Ascending aorta (tissue), 2 donors: ENCODE data around the gene ARSJ. TPM values are rescaled to one million over a fixed set of nuclear protein-coding genes. Genes with fewer than 3 reads are reported as not detected.
"Not testable (repeated sequence)": the region's sequence is repeated elsewhere in the genome, so short reads cannot be mapped to it uniquely, and the experiment has no call there.

Source experiments
- DNase-seq, 2 donors: peaks; one replicate each; pipeline ENCODE4 v3.0.0-alpha.2; 2019; ENCODE audit warnings: low spot score in 2 of 2
- H3K27ac ChIP-seq, 2 donors: fragments of 200-600 bp; sonication (generic); one replicate each; pipeline ENCODE4 v1.5.1; 2016 to 2017; ENCODE audit warnings: mild to moderate bottlenecking in 1 of 2
- H3K27me3 ChIP-seq: fragments of 200-600 bp; sonication (generic); one replicate; pipeline ENCODE4 v1.5.1; 2017
- H3K36me3 ChIP-seq, 2 donors: fragments of 200-600 bp; sonication (generic); one replicate each; pipeline ENCODE4 v1.5.1; 2016
- H3K4me1 ChIP-seq, 2 donors: fragments of 200-600 bp; sonication (generic); one replicate each; pipeline ENCODE4 v1.5.1; 2016 to 2017; ENCODE audit warnings: mild to moderate bottlenecking in 1 of 2
- H3K4me3 ChIP-seq, 2 donors: fragments of 200-600 bp; sonication (generic); one replicate each; pipeline ENCODE4 v1.5.1; 2016 to 2017; ENCODE audit warnings: mild to moderate bottlenecking in 1 of 2
- H3K9me3 ChIP-seq, 2 donors: fragments of 200-600 bp; sonication (generic); one replicate each; pipeline ENCODE4 v1.5.1; 2016
- intact Hi-C: fragments of 100-400 bp; cut with DNase I; formaldehyde crosslinking; loops from one replicate; pipeline ENCODE4 v1.15.1; 2023
- total RNA-seq: library from RNA; depleted of rRNA; stranded (reverse); fragments of >200 nt; gene quantifications from one replicate; pipeline ENCODE4 v1.1.0, GENCODE V29; 2016
- TF ChIP-seq, protein P1 (sequence below), 3 experiments: fragments of 200-600 bp in 2 of 3; fragments of 450-650 bp in 1 of 3; sonication (generic) in 2 of 3; IDR thresholded peaks; one replicate each; pipeline ENCODE4 v1.5.1; 2016 to 2019; ENCODE audit warnings: antibody characterized with exemption in 3 of 3, mild to moderate bottlenecking in 1 of 3, moderate library complexity in 1 of 3

The ARSJ gene
- total RNA-seq, 1 donor from 2014 or later: 14.6 TPM

DNA sequence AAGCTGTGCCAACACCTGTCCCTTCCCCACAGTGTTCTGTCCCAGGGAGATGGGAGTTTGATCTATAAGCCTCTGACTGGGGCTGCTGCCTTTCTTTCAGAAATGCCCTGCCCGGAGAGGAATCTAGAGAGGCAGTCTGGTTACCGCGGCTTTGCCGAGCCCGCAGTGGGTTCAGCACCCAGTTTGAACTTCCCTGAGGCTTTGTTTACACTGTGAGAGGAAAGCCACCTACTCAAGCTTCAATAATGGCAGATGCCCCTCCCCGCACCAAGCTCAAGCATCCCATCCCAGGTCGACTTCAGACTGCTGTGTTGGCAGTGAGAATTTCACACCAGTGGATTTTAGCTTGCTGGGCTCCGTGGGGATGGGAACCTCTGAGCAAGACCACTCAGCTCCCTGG is 33.3 kb upstream of the ARSJ start:
- H3K9me3 ChIP-seq: no peaks in the 10 kb centered on the region
- TF ChIP-seq, protein P1, sequence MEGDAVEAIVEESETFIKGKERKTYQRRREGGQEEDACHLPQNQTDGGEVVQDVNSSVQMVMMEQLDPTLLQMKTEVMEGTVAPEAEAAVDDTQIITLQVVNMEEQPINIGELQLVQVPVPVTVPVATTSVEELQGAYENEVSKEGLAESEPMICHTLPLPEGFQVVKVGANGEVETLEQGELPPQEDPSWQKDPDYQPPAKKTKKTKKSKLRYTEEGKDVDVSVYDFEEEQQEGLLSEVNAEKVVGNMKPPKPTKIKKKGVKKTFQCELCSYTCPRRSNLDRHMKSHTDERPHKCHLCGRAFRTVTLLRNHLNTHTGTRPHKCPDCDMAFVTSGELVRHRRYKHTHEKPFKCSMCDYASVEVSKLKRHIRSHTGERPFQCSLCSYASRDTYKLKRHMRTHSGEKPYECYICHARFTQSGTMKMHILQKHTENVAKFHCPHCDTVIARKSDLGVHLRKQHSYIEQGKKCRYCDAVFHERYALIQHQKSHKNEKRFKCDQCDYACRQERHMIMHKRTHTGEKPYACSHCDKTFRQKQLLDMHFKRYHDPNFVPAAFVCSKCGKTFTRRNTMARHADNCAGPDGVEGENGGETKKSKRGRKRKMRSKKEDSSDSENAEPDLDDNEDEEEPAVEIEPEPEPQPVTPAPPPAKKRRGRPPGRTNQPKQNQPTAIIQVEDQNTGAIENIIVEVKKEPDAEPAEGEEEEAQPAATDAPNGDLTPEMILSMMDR (IDR thresholded peaks at IDR 0.05): no peak
- H3K27me3 ChIP-seq: no peaks in the 10 kb centered on the region
- H3K4me3 ChIP-seq: no peak overlapping the region
- no peaks in the 10 kb centered on the region for H3K36me3 ChIP-seq
- no peaks in the 10 kb centered on the region for H3K4me1 ChIP-seq
- intact Hi-C loops: no loop called here
- DNase-seq: no peak
- no peak overlapping the region for H3K27ac ChIP-seq

DNA sequence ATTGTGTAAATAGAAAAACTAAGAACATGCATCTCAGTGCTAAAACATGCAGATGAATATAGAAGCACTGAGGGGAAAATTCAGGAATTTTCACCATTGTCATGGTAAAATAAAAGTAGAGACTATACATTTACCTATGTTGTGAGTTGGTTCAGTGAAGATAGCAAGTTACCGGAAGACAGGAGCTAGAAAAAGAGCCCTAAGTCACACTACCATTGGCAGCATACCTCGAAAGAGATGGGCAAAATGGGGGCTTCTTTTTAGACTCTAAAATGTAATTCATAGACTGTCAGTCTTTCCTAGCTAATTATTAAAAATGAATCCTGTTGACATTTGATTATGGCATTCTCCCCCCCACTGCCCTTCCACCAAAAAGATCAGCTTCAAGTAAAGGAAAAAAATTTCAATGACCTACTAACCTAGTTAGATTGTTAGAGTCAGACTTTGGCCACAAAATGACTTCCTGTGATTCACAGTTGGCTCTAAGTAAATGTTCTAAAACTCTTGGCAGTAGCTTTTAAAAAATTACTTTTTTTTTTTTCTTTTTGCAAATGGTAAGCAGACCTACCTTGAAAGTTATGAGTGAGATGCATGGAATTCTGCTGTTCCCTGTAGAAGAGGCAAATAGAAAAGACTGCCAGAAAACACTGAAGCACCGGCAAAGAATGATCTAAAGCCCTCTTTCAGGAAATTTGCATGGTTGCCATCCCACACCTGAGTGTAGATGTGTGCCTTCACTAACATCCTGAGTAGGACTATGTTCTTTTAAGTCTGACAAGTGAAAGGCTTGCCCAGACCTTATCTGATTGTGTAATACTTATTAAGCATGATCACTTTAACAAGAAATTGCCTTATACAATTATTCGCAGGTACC is 26.4 kb upstream of the ARSJ start:
- no peaks in the 10 kb centered on the region for H3K27me3 ChIP-seq
- peaks cover 0 to 5% of the 10 kb centered on the region in 2 donors for H3K4me1 ChIP-seq
- no peaks in the 10 kb centered on the region for H3K36me3 ChIP-seq
- no peaks in the 10 kb centered on the region for H3K9me3 ChIP-seq
- no peak overlapping the region for H3K4me3 ChIP-seq
- TF ChIP-seq, protein P1 (IDR thresholded peaks at IDR 0.05): no peak
- no peak for DNase-seq
- H3K27ac ChIP-seq: no peak overlapping the region
- intact Hi-C loops: no loop called here

DNA sequence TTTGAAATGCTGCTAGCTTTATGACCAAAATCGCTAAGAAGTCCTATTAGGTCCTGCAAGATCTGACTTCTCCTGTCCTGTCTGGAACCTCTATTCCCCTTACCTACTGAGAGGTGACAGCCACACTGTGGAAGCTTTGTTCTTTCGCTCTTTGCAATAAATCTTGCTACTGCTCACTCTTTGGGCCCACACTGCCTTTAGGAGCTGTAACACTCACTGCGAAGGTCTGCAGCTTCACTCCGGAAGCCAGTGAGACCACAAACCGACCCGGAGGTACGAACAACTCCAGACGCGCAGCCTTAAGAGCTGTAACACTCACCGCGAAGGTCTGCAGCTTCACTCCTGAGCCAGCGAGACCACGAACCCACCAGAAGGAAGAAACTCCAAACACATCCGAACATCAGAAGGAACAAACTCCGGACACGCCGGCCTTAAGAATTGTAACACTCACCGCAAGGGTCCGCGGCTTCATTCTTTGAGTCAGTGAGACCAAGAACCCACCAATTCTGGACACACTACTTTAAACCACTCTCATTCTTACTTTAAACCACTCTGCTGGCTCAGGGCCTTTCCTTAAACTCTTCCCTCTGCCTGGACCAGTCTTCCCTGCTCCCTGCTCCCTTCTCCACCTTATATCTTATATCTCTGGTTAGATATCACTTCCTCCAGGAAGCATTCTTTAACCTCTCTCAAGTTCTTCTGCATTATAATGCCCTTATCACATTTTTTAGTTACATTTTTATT is 25.2 kb upstream of the ARSJ start:
- H3K36me3 ChIP-seq, H3K27ac ChIP-seq, intact Hi-C loops, H3K9me3 ChIP-seq, H3K27me3 ChIP-seq, H3K4me1 ChIP-seq, H3K4me3 ChIP-seq, DNase-seq: not testable (repeated sequence)

DNA sequence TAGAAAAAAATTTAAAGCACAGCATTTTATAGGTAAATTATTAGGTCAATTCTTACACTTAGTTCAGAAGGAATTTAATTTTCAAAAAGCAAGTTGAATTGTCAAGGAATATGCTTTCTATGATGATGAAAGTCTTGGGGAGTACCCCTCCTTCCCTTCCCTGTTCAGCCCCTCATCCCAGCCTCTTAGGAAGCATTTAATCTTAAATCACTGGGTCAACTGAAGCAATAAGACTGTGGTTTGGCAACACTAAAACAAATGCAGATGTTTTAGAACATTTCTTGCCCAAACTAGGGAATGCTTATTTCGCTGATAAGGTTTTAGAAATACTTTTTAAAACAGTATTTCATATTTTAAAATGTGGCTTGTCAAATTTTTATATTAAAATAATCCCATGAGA is 19.1 kb upstream of the ARSJ start:
- H3K4me3 ChIP-seq: no peak overlapping the region
- intact Hi-C loops: no loop called here
- no peak overlapping the region for H3K27ac ChIP-seq
- DNase-seq: no peak
- no peaks in the 10 kb centered on the region for H3K27me3 ChIP-seq
- no peaks in the 10 kb centered on the region for H3K9me3 ChIP-seq
- TF ChIP-seq, protein P1 (IDR thresholded peaks at IDR 0.05): no peak
- peaks cover 0 to 5% of the 10 kb centered on the region in 2 donors for H3K4me1 ChIP-seq
- H3K36me3 ChIP-seq: no peaks in the 10 kb centered on the region

DNA sequence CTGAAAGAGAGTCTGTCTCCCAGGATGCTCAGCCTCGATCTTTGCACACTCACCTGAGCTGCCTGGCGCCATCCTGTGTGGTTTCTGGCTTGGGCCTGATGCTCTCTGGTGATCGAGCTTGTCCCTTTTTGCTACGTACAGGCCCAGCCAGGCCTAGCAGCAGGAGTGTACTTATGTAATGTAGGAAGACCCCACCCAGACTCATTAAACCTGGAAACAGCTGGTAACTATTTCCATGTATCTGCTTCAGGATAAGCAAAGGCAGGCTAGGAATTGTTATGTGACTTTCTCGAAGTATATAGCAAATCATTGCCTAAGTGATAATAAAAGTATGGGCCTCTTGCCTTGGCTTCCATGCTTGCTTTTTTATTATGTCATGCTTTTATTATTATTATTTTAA is 18.6 kb upstream of the ARSJ start:
- intact Hi-C loops: no loop called here
- H3K9me3 ChIP-seq: no peaks in the 10 kb centered on the region
- no peak for DNase-seq
- no peak overlapping the region for H3K4me3 ChIP-seq
- peaks cover 0 to 5% of the 10 kb centered on the region in 2 donors for H3K4me1 ChIP-seq
- TF ChIP-seq, protein P1 (IDR thresholded peaks at IDR 0.05): no peak
- no peak overlapping the region for H3K27ac ChIP-seq
- H3K36me3 ChIP-seq: no peaks in the 10 kb centered on the region
- no peaks in the 10 kb centered on the region for H3K27me3 ChIP-seq

DNA sequence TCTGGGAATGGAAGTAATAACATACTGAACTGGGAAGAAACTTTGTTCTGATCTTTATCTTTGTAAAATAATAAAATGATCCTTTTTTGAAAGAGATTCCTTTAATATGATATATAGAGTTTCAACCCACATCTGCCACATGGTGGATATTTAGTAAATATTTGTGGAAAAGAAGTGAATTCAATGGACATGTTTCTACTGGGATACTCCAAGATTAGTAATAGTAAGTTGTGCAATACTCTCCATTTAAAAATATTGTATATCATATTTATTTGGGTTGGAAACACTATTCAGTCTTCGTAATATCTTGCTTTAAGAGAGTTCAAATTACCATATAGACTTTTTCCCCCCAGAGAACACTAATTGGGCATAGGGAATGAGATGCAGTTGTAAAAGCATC is 17.8 kb upstream of the ARSJ start:
- Histone ChIP-seq H3K9me3 (no peaks in the 10 kb centered on the region), H3K36me3 (no peaks in the 10 kb centered on the region), H3K27ac (no peak overlapping the region), H3K4me1 (peaks cover 0 to 5% of the 10 kb centered on the region in 2 donors), H3K27me3 (no peaks in the 10 kb centered on the region), H3K4me3 (no peak overlapping the region)
- DNase-seq: no peak
- TF ChIP-seq, protein P1 (IDR thresholded peaks at IDR 0.05): no peak
- intact Hi-C loops: no loop called here
